OCI-LY7 (cell line): ENCODE results near the gene NUCB1. TPM values are rescaled to one million over a fixed set of nuclear protein-coding genes. Genes with fewer than 3 reads are reported as not detected.
A peak's percentile ranks its signal among the peaks of the same experiment; 100 is the strongest.

Experiments
- BruUV-seq: library from RNA; stranded (reverse); fragments of 400-500 nt; replicated peaks from 2 replicates; lab custom pipeline; 2021; lab: Mats Ljungman, UMichigan
- CTCF ChIA-PET: fragments of 300-600 bp; sonication (Branson Sonifier 250); formaldehyde crosslinking; loops from one replicate; lab custom pipeline; 2022; ENCODE audit warnings: antibody characterized with exemption; ENCODE audit not compliant: unreplicated experiment; lab: Charles Lee
- POLR2A ChIA-PET: fragments of 300-600 bp; sonication (Branson Sonifier 250); formaldehyde crosslinking; loops from one replicate; lab custom pipeline; 2022; ENCODE audit warnings: antibody characterized with exemption; lab: Charles Lee
- DNase-seq: peaks from one replicate; pipeline ENCODE4 v3.0.0-alpha.2; 2015; ENCODE audit warnings: low spot score
- H2AFZ ChIP-seq: fragments of 200-600 bp; sonication (generic), shearing (Covaris generic); 2 replicates; pipeline ENCODE4 v1.6.1; 2014; ENCODE audit warnings: mild to moderate bottlenecking, antibody characterized with exemption, low read length, moderate library complexity
- H3K27ac ChIP-seq: fragments of 200-600 bp; sonication (generic); 2 replicates; pipeline ENCODE4 v1.5.1; 2014; ENCODE audit warnings: mixed run types, low read depth, mild to moderate bottlenecking, moderate library complexity, low read length, inconsistent platforms; ENCODE audit not compliant: poor library complexity, severe bottlenecking
- H3K36me3 ChIP-seq: fragments of 200-600 bp; sonication (generic); 2 replicates; pipeline ENCODE4 v1.6.1; 2014; ENCODE audit warnings: mild to moderate bottlenecking, antibody characterized with exemption, low read length, moderate library complexity, mixed read lengths; ENCODE audit not compliant: insufficient read depth
- H3K4me1 ChIP-seq: fragments of 200-600 bp; sonication (generic); 2 replicates; pipeline ENCODE4 v1.5.1; 2014; ENCODE audit warnings: mild to moderate bottlenecking, low read length; ENCODE audit not compliant: insufficient read depth, poor library complexity, severe bottlenecking
- H3K4me2 ChIP-seq: fragments of 200-600 bp; sonication (generic); 2 replicates; pipeline ENCODE4 v1.6.1; 2014; ENCODE audit warnings: mild to moderate bottlenecking, low read length
- H3K4me3 ChIP-seq: fragments of 200-600 bp; sonication (generic); 2 replicates; pipeline ENCODE4 v1.5.1; 2014; ENCODE audit warnings: mild to moderate bottlenecking, low read depth, low read length; ENCODE audit not compliant: poor library complexity, severe bottlenecking
- H3K79me2 ChIP-seq: fragments of 200-600 bp; sonication (generic); 2 replicates; pipeline ENCODE4 v1.6.1; 2016; ENCODE audit warnings: low read depth, mild to moderate bottlenecking, low read length, moderate library complexity, mixed read lengths; ENCODE audit not compliant: insufficient read depth
- H3K9me2 ChIP-seq: fragments of 200-600 bp; sonication (generic); 2 replicates; pipeline ENCODE4 v1.6.1; 2016; ENCODE audit warnings: mild to moderate bottlenecking, low read length, mixed read lengths; ENCODE audit not compliant: insufficient read depth
- H3K9me3 ChIP-seq: fragments of 200-600 bp; sonication (generic); 2 replicates; pipeline ENCODE4 v1.6.1; 2014; ENCODE audit warnings: mild to moderate bottlenecking, mixed run types, low read length, mixed read lengths
- H4K20me1 ChIP-seq: fragments of 200-600 bp; sonication (generic); 2 replicates; pipeline ENCODE4 v1.6.1; 2014; ENCODE audit warnings: mild to moderate bottlenecking, antibody characterized with exemption, low read length, moderate library complexity, mixed read lengths; ENCODE audit not compliant: insufficient read depth
- CTCF ChIP-seq: fragments of 200-600 bp; sonication (generic); conservative IDR thresholded peaks from 2 replicates; pipeline ENCODE4 v1.5.1; 2014; ENCODE audit warnings: mild to moderate bottlenecking, antibody characterized with exemption, low read length, moderate library complexity, mixed read lengths
- EZH2phosphoT487 ChIP-seq: fragments of 200-600 bp; sonication (generic); IDR thresholded peaks from 2 replicates; pipeline ENCODE4 v1.6.1; 2018; ENCODE audit warnings: low read depth, borderline replicate concordance, mild to moderate bottlenecking, mixed run types, antibody characterized with exemption, low read length, moderate library complexity, mixed read lengths
- intact Hi-C: fragments of 100-400 bp; cut with micrococcal nuclease; formaldehyde crosslinking; loops from one replicate; pipeline ENCODE4 v1.10.0; 2022; ENCODE audit not compliant: unreplicated experiment
- total RNA-seq, 2 experiments: library from RNA; depleted of rRNA in 1 of 2; stranded (reverse); fragments of >200 nt in 1 of 2; shearing (Covaris generic) in 1 of 2; gene quantifications; 2 replicates each; pipeline ENCODE4 v1.2.3, GENCODE V29; 2014 to 2022

NUCB1 gene
- total RNA-seq, 2 experiments from 2014 or later: 73.6 to 88.7 TPM

- peaks cover 24% of the 10 kb centered on the region for H3K36me3 ChIP-seq
- no peak overlapping the region for H3K4me3 ChIP-seq
- ChIA-PET CTCF (no interaction called here), POLR2A (interaction anchor here (0.6 to 1.2 kb wide), 2 partner anchors 49 to 72 kb away, joined by 3 to 9 read pairs; partner anchors contain the start of gene BAX)
- H3K4me1 ChIP-seq: peaks cover 51% of the 10 kb centered on the region
- H4K20me1 ChIP-seq: no peaks in the 10 kb centered on the region
- TF ChIP-seq EZH2phosphoT487 (no peak), CTCF (no peak)
- peaks cover 15% of the 10 kb centered on the region for H3K9me3 ChIP-seq
- no peaks in the 10 kb centered on the region; the same call in 1 of the 2 replicates for H3K79me2 ChIP-seq
- no peak overlapping the region for H2AFZ ChIP-seq
- DNase-seq: peak; percentile 70
- no peaks in the 10 kb centered on the region for H3K9me2 ChIP-seq
- BruUV-seq: no TSS peak
- H3K27ac ChIP-seq: no peak overlapping the region
- no peak overlapping the region for H3K4me2 ChIP-seq
- intact Hi-C loops: no loop called here
These were observed 18.1 kb upstream of the NUCB1 start for GRCh38 chr19:48881741-48882657.

GRCh38 chr19:48883726-48884125 lies 16.4 kb upstream of the NUCB1 start:
- ChIA-PET CTCF (no interaction called here), POLR2A (interaction anchor here (0.6 kb wide), 1 partner anchor 78 kb away, joined by 10 read pairs; no protein-coding TSS in a partner anchor)
- Histone ChIP-seq H3K79me2 (no peaks in the 10 kb centered on the region), H3K27ac (no peak overlapping the region), H3K4me3 (no peak overlapping the region), H3K9me3 (peaks cover 7% of the 10 kb centered on the region), H2AFZ (no peak overlapping the region), H3K4me2 (no peak overlapping the region), H3K36me3 (peaks cover 10% of the 10 kb centered on the region), H4K20me1 (no peaks in the 10 kb centered on the region), H3K4me1 (peaks cover 35% of the 10 kb centered on the region), H3K9me2 (no peaks in the 10 kb centered on the region)
- no peak for DNase-seq
- no peak for TF ChIP-seq EZH2phosphoT487
- no peak for TF ChIP-seq CTCF
- no TSS peak for BruUV-seq
- intact Hi-C loops: no loop called here
